NCI-H2107 treated with DMSO at 0.1 percent for 48 hours (cell line): ENCODE data around the gene POLR2J3.
"Not testable (repeated sequence)": the region's sequence is repeated elsewhere in the genome, so short reads cannot be mapped to it uniquely, and the experiment has no call there.

Source experiments
- DNase-seq: peaks from one replicate; lab custom pipeline; 2025; ENCODE audit not compliant: unreplicated experiment; lab: John Stamatoyannopoulos, UW

The POLR2J3 gene

GRCh38 chr7:102572261-102573239 is at the start of gene POLR2J3:
Gene POLR2J3, minus strand, starts transcription at chr7:102572583. Its CDS starts 62 bp downstream, at chr7:102572521.
- not testable (repeated sequence) for DNase-seq

GRCh38 chr7:102618122-102618521 is 45.7 kb upstream of the POLR2J3 start:
- not testable (repeated sequence) for DNase-seq

GRCh38 chr7:102616507-102617125 is 44.2 kb upstream of the POLR2J3 start, which contains the start of gene RASA4:
Gene RASA4, minus strand, starts transcription at chr7:102616756. Its CDS starts 67 bp downstream, at chr7:102616689.
- not testable (repeated sequence) for DNase-seq

GRCh38 chr7:102615930-102616329 is 43.5 kb upstream of the POLR2J3 start:
- not testable (repeated sequence) for DNase-seq

GRCh38 chr7:102614873-102615272 is 42.5 kb upstream of the POLR2J3 start:
- not testable (repeated sequence) for DNase-seq

- DNase-seq, result not testable (repeated sequence)
These were observed 41.9 kb upstream of the POLR2J3 start for GRCh38 chr7:102614346-102614697.

GRCh38 chr7:102613575-102614345 is 41.4 kb upstream of the POLR2J3 start:
- DNase-seq, result not testable (repeated sequence)

- DNase-seq, result not testable (repeated sequence)
These were observed 39.4 kb upstream of the POLR2J3 start for GRCh38 chr7:102611675-102612325.

- not testable (repeated sequence) for DNase-seq
These were observed 38.8 kb upstream of the POLR2J3 start for GRCh38 chr7:102611013-102611674.

GRCh38 chr7:102610441-102610840 is 38.1 kb upstream of the POLR2J3 start:
- not testable (repeated sequence) for DNase-seq

- DNase-seq, result not testable (repeated sequence)
These were observed 37.4 kb upstream of the POLR2J3 start for GRCh38 chr7:102609734-102610133.

GRCh38 chr7:102606848-102607247 is 34.5 kb upstream of the POLR2J3 start:
- not testable (repeated sequence) for DNase-seq

- not testable (repeated sequence) for DNase-seq
These were observed 32.2 kb upstream of the POLR2J3 start for GRCh38 chr7:102604431-102605145.

- DNase-seq, result not testable (repeated sequence)
These were observed 29.9 kb upstream of the POLR2J3 start for GRCh38 chr7:102602317-102602716.

- not testable (repeated sequence) for DNase-seq
These were observed 27.3 kb upstream of the POLR2J3 start for GRCh38 chr7:102599699-102600098.

GRCh38 chr7:102596036-102596435 is 23.7 kb upstream of the POLR2J3 start:
- DNase-seq, result not testable (repeated sequence)

GRCh38 chr7:102593637-102594334 is 21.4 kb upstream of the POLR2J3 start:
- DNase-seq, result not testable (repeated sequence)

- not testable (repeated sequence) for DNase-seq
These were observed 20.2 kb upstream of the POLR2J3 start for GRCh38 chr7:102592477-102593019.
